H4 (cell line): Measurements from ENCODE around the gene MLXIPL. TPM values are rescaled to one million over a fixed set of nuclear protein-coding genes. Genes with fewer than 3 reads are reported as not detected.
"Not testable (repeated sequence)": the region's sequence is repeated elsewhere in the genome, so short reads cannot be mapped to it uniquely, and the experiment has no call there.

Experiments
- DNase-seq: peaks from one replicate; pipeline ENCODE4 v3.0.0-alpha.2; 2015; ENCODE audit warnings: low spot score
- total RNA-seq: library from RNA; depleted of rRNA; stranded (reverse); fragments of >200 nt; shearing (Covaris generic); gene quantifications from 2 replicates; pipeline ENCODE4 v1.2.3, GENCODE V29; 2014; rRNA removed

The MLXIPL gene, protein sequence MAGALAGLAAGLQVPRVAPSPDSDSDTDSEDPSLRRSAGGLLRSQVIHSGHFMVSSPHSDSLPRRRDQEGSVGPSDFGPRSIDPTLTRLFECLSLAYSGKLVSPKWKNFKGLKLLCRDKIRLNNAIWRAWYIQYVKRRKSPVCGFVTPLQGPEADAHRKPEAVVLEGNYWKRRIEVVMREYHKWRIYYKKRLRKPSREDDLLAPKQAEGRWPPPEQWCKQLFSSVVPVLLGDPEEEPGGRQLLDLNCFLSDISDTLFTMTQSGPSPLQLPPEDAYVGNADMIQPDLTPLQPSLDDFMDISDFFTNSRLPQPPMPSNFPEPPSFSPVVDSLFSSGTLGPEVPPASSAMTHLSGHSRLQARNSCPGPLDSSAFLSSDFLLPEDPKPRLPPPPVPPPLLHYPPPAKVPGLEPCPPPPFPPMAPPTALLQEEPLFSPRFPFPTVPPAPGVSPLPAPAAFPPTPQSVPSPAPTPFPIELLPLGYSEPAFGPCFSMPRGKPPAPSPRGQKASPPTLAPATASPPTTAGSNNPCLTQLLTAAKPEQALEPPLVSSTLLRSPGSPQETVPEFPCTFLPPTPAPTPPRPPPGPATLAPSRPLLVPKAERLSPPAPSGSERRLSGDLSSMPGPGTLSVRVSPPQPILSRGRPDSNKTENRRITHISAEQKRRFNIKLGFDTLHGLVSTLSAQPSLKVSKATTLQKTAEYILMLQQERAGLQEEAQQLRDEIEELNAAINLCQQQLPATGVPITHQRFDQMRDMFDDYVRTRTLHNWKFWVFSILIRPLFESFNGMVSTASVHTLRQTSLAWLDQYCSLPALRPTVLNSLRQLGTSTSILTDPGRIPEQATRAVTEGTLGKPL
- total RNA-seq = not detected in 2 replicates

DNA sequence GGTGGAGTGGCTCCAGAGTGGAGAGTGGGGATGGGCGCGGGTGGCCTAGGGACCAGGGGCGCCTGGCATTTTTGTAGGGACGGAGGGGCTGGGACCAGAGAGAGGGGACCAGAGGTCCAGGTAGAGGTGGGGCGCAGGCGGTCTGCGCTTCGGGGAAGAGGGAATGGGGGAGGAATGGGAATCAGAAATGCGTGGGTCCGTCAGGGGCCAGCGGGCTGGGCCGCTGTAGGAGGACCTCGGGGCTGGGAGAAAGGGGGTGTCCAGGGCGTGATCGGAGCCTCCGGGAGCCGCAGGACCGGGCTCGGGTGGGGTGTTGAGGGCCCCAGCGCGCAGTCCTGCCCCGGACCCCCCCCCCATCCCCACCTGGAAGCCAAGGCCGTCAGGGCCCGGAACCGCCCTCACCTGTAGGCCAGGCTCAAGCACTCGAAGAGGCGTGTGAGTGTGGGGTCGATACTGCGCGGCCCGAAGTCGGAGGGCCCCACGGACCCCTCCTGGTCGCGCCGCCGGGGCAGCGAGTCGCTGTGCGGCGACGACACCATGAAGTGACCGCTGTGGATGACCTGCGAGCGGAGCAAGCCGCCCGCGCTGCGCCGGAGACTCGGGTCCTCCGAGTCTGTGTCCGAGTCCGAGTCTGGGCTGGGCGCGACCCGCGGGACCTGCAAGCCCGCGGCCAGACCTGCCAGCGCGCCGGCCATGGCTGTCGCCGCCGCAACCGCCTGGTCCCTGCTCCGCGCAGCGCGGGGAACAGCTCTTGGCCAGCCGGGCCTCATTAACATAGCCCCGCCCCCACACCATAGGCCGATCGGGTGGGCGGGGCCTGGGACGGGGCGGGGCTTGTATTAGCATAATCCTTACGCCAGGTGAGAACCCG lies at the start of gene MLXIPL:
Gene MLXIPL, minus strand, starts transcription at position 725 of the 871 bp plus-strand sequence. Its CDS starts 30 bp downstream, at position 695.
- no peak for DNase-seq

DNA sequence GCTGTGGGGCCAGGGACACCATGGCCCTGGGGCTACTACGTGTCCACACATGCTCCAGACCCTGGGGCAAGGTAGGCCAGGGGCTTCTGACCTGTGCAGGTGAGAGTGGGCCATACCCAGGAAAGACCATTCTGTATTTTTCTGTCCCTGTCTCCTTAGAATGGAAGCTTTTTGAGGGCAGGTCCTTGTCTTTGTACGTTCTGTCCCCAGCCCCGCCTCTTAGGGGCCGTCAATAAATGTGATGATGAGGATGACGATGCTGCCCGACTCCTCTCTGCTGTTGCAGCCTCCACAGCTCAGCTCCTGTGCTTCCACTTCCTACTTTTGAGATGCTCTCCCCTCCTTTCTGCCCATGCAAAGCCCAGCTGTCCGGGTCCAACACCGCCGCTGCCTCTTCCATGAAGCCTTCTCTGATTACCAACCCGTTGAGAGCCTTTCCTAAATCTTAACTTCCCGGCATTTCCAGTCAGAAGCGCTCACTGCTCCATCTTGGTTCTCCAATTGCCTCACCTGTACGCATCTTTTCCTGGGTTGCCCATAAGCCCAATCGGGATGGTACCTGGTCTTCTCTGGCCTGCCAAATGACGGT lies 47.6 kb upstream of the MLXIPL start:
- no peak for DNase-seq

DNA sequence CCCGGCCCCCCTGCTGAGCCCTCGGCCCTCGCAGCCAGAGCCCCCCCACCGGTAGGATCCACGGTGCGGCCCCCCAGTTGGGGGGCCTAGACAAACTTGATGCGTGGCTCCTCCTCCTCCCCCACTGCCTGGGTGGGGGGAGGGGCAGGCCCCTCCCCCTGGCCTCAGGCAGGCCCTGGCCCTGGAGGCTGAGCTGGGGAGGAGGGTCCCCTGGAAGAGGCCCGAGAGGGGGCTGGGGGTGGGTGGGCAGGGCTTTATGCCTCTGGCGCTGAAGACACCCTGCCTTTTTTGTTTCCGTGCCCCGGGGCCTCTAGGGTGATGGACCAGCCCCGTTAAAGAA lies 47.0 kb upstream of the MLXIPL start:
- no peak for DNase-seq

DNA sequence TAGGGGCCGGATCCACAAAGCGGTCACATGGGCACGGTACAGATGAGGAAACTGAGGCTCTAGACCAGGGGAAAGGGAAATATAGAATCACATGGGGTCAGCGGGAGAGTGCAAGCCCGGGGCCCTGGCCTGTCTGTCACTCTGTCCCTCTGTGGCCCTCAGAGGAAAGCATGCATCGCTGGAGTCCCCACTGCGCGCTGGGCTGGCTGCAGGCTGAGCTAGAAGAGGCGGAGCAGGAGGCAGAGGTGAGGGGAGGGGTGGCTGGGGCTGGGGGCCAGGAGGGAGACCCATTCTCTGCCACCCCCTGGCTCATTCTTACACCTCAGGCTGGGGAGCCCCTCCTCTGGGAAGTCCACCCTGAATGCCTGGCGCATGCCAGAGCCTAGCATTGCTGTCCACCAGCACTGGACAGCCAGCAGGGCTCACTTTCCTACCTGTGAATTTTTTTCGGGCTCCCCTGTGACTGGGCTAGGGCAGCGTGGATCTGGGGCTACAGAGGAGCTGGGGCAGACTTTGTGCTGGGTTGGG lies 45.6 kb upstream of the MLXIPL start:
- no peak for DNase-seq

DNA sequence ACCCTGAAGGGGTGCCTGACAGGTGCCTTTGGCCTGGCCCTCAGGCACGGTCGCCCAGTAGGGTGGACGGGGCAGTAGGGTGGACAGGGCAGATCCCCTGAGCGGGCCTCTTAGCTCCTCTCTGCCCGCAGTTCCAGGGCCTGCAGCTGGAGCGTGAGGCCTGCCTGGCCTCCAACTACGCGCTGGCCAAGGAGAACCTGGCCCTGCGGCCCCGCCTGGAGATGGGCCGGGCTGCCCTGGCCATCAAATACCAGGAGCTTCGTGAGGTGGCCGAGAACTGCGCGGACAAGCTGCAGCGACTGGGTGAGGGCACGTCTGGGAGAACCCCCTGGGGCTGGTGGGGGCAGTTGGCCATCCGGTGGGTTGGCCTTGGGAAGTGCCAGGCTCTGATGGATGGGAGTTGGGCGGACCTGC lies 45.0 kb upstream of the MLXIPL start:
- no peak for DNase-seq

DNA sequence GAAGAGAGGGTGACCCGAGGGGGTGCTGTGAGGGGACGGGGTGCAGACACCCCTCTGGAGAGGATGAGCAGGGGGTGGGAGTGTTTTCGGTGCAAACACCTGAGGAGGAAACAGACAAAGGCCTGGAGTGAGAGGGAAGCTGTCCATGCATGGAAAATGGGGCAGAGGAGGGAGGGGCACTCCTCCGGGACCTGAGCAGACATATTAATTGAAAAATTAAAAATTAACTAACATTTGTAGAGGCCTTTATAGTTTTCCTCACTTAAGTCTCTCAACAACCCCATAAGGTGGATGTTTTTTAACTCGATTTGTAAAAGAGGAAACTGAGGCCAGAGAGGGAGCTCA lies 44.5 kb upstream of the MLXIPL start:
- no peak for DNase-seq

DNA sequence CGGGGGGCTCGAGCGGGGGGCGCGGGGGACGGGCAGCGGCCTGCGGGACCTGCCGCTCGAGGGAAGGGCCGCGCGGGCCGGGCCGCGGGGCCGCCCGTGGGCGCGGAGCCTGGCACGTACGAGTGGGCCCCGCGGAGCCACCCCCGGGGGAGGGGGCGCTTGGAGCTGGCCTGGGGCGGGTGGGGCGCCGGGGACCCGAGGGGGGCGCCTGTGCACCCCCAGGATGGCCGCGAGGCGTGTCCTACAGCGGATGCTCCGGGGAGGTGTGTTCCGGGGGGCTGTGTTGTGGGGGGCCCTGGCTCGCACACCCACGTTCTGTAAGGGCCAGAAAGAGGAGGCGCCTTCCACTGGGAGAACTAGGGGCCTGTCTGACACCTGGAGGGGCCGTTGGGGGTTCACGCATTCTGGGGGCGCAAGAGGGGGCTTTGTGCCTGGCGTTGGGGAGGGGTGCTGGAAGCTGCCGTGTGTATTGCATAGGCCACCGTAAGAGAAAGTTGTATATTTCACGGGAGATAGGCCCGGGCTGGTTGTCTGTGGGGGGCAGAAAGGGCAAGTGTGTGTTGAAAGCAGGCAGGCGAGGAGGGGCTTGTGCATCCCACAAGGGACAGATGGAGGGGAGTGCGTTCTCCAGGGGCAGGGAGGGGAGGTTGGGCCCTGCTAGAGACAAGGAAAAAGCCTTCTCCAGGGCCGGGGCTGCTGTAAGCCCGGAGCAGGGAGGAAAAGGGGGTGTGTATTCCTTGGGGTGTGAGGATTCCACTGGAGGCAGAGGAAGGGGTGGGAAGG lies 44.0 kb upstream of the MLXIPL start:
- DNase-seq = no peak

DNA sequence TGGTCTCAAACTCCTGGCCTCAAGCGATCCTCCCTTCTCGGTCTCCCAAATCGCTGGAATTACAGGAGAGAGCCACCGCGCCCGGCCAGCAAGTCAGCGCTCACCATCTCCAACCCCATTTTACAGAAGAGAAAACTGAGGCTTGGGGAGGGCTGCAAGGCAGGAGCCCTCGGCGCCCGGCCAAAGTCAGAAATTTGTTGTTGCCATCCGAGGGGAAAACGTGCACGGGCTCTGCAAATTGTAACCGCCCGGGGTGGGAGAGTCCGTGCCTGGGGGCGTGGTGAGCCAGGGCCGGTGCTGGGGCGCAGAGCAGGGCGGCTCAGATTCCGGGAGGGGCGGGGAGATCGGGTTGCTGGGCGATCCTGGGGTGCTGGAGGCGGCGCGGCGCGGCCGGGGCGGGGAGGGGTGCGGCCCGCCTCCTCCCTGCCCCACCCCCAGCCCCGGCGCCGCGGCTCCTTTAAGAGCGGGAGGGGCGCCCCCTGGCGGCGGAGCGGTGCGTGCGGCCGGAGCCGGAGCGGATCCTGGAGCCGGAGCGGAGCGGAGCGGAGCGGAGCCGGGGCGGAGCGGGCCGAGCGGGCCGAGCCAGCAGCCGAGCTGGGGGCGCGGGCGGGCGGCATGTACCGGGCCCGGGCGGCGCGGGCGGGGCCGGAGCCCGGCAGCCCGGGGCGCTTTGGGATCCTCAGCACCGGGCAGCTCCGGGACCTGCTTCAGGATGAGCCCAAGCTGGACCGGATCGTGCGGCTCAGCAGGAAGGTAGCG lies 43.2 kb upstream of the MLXIPL start, which contains the start of gene VPS37D:
Gene VPS37D, plus strand, starts transcription at position 488 of the 759 bp plus-strand sequence. Its CDS starts 128 bp downstream, at position 616.
- DNase-seq = peak; percentile 81

DNA sequence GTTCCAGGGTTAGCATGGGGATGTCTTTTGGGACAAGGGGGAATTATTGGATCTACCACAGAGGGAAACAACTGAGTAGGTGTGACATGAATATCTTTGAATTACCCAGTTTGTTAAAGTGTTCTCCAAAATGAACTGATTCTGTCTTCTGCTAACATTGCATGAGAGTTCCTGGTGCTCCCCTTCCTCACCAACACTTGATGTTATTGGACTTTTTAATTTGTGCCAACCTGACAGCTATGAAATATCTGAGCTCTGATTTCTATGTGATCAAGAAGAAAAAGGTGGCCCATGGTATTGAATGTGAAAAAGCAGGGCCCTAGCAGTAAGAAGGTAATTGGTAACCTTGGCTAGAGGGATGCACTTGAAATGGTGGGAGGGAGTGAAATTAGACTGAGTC lies 38.7 kb upstream of the MLXIPL start:
- no peak for DNase-seq

DNA sequence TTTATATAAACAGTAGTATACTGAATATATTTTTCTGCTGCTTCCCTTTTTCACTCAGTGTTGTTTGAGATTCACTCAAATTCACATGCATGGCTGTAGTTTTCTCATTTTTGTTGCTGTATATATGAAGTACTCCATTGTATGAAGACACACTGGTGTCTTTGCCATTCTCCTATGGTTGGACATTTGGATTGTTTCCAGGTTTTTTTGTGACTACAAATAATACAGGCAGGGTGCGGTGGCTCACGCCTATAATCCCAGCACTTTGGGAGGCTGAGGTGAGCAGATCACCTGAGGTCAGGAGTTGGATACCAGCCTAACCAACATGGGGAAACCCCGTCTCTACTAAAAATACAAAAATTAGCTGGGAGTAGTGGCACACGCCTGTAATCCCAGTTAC lies 36.3 kb upstream of the MLXIPL start:
- not testable (repeated sequence) for DNase-seq

DNA sequence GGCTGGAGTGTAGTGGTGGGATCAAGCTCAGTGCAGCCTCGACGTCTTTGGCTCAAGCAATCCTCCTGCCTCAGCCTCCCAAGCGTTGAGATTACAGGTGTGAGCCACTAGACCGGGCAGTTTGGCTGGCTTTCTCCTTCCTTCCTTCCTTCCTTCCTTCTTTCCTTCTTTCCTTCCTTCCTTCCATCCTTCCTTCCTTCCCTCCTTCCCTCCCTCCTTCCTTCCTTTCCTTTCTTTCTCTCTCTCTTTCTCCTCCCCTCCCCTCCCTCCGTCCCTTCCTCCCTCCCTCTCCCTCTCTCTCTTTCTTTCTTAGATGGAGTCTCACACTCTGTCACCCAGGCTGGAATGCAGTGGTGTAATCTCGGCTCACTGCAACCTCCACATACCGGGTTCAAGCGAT lies 35.7 kb upstream of the MLXIPL start:
- DNase-seq = no peak

DNA sequence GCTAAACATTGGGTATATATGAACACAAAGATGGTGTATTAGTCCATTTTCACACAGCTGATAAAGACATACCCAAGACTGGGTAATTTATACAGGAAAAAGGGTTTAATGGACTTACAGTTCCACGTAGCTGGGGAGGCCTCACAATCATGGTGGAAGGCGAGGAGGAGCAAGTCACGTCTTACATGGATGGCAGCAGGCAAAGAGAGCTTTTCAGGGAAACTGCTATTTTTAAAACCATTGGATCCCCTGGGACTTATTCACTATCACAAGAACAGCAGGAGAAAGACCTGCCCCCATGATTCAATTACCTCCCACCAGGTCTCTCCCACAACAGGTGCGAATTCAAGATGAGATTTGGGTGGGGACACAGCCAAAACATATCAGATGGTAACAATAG lies 31.0 kb upstream of the MLXIPL start:
- DNase-seq = not testable (repeated sequence)

DNA sequence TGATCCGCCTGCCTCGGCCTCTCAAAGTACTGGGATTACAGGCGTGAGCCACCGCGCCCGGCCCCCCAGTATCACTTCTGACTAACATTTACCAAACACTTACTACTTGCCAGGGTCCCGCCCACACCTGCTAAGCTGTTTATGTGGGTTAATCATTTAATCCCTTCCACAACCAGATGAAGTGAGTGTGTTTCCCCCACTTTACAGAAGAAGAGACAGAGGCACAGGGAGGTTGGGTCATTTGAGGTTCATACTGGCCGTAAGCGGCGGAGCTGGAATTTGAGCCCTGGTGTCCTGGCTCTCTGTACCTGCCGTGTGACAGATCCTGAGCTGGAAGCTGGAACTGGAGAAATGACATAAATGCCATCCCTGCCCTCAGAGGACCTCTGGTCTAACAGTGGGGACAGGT lies 28.2 kb upstream of the MLXIPL start:
- DNase-seq = no peak

DNA sequence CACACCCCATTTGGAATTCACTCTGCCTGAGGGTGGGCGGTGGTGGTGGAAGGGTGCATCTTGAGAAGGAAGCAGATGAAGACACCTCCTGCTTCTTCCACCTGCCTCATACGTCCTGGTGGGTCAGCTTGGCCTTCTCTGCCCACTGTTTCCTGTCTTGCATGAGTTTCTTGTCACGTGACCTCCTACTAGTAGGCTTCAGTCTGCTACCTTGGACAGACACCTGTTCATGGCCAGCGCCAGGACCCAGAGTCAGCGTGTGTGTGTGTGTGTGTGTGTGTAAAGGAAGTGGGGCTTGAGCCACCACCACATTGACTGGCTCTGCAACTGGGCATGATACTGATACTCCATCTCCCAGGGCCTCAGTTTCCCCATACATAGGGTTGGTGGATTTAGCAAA lies 26.2 kb upstream of the MLXIPL start:
- no peak for DNase-seq

DNA sequence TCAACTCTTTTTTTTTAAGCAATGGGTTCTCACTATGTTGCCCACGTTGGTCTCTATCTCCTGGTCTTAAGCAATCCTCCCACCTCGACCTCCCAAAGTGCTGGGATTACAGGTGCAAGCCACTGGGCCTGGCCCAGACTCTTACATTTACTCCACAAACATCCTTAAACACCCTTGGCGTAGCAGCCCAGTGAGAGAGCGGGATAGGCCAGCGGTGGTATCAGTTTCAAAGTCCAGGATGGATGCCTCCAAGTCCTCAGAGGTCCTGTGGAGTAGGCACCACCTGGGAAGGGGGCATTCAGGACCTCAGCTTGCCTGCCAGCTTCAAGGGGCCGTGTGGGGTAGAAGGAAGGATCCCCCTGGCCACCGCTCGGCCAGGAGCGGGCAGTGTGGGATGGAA lies 25.3 kb upstream of the MLXIPL start:
- no peak for DNase-seq

DNA sequence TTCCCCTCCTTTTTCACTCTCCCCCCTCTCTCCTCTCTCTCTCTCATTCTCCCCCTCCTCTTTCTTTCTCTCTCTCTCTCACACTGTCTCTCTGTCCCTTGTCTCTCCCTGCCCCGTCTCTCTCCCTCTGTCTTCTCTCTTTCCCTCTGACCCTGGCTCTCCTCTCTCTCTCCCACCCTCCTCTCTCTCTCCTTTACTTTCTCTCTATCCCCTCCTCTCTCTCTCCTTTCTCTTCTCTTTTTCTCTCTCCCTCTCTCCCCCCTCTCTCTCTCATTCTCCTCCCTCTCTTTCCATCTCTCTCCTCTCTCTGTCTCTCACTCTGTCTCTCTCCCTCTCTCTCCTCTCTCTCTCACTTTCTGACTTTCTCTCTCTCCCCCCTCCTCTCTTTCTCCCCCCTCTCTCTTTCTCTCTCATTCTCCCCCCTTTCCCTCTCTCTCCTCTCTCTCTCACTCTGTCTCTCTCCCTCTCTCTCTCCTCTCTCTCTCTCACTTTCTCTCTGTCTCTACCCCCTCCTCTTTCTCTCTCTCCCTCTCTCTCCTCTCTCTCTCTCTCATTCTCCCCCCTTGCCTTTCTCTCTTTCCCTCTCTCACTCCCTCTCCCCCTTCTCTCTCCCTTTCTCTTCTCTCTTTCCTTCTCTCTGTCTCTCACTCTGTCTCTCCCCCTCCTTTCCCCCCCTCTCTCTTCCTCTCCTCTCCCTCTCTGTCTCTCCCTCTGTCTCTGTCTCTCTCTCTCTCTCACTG lies 24.4 kb upstream of the MLXIPL start:
- no peak for DNase-seq

DNA sequence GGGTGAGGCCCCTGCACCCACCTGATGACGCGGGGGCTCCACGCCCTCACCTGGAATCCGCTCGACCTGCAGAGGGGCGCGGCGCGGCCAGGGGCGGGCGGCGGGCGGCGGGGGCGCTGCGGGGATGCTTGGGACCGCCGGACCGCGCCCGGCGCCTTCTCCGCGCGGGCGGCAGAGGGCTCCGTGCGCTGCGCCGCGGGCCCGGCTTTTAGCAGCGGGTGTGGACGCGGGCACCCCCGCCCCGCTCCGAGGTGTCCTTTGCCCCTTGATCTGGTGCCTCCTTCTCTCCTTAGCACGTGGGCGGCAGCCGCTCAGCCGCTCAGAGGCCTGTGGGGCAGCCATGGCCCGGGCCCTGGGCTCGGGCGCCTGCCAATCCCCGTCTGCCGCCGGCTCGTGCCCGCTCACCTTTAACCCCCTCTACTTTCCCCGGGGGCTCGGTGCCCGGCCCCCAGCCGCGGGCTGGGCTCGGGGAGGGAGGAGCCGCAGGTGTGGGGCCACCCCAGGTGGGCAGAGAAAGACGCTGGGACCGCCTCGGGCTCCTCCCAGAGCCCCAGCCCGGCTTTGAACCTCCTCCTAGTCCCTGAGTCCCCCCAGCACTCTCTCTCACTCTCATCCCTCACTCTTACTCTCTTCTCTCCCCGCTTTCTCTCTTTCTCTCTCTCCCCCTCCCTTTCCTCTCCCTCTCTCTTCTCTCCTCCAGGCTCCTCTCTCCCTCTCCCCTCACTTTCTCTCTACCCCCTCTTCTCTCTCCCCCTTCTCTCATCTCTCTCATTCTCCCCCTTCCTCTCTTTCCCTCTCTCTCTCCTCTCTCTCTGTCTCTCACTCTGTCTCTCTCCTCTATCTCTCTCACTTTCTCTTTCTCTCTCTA lies 23.6 kb upstream of the MLXIPL start:
- no peak for DNase-seq
